Neuronal stem cell (in vitro differentiated cells): ENCODE data around the gene IL32.

ENCODE experiments used
- DNase-seq: peaks from one replicate; pipeline ENCODE4 v3.0.0-alpha.2; 2013; ENCODE audit warnings: low spot score
- H2AFZ ChIP-seq: one replicate; pipeline ENCODE4 v1.6.1; 2013; ENCODE audit warnings: mild to moderate bottlenecking, low read length, inconsistent platforms
- H2AK5ac ChIP-seq: 2 replicates; pipeline ENCODE4 v1.6.1; 2013; ENCODE audit warnings: low read depth, mild to moderate bottlenecking, inconsistent platforms, low read length, moderate library complexity, mixed read lengths
- H2BK120ac ChIP-seq: 2 replicates; pipeline ENCODE4 v1.6.1; 2013; ENCODE audit warnings: low read depth, mild to moderate bottlenecking, inconsistent platforms, low read length, moderate library complexity, mixed read lengths
- H2BK12ac ChIP-seq: one replicate; pipeline ENCODE4 v1.6.1; 2013; ENCODE audit warnings: low read length, inconsistent platforms
- H2BK15ac ChIP-seq: 2 replicates; pipeline ENCODE4 v1.6.1; 2013; ENCODE audit warnings: mild to moderate bottlenecking, low read length, inconsistent platforms, mixed read lengths
- H2BK5ac ChIP-seq: one replicate; pipeline ENCODE4 v1.6.1; 2013; ENCODE audit warnings: inconsistent platforms, mild to moderate bottlenecking, low read length, moderate library complexity
- H3K14ac ChIP-seq: one replicate; pipeline ENCODE4 v1.6.1; 2013; ENCODE audit warnings: low read length, inconsistent platforms
- H3K18ac ChIP-seq: 2 replicates; pipeline ENCODE4 v1.6.1; 2013; ENCODE audit warnings: low read length, inconsistent platforms
- H3K23ac ChIP-seq: 2 replicates; pipeline ENCODE4 v1.6.1; 2013; ENCODE audit warnings: low read depth, mild to moderate bottlenecking, mixed read lengths, low read length, inconsistent platforms; ENCODE audit not compliant: poor library complexity
- H3K27ac ChIP-seq: replicated peaks from 3 replicates; pipeline ENCODE4 v1.5.1; 2013; ENCODE audit warnings: low read length, inconsistent platforms
- H3K27me3 ChIP-seq, 3 experiments: 2 replicates each; pipeline ENCODE4 v1.6.1; 2013; ENCODE audit warnings: low read length in 3 of 3, mild to moderate bottlenecking in 2 of 3, inconsistent platforms in 1 of 3, low read depth in 1 of 3, mixed read lengths in 1 of 3, moderate library complexity in 1 of 3; ENCODE audit not compliant: control insufficient read depth in 3 of 3, insufficient read depth in 3 of 3
- H3K36me3 ChIP-seq, 2 donors: replicated peaks in 1 of 2; 2 replicates each; pipeline ENCODE4 v1.6.1; 2013; ENCODE audit warnings: low read length in 2 of 2; ENCODE audit not compliant: control insufficient read depth in 2 of 2, insufficient read depth in 2 of 2
- H3K4ac ChIP-seq: 2 replicates; pipeline ENCODE4 v1.6.1; 2013; ENCODE audit warnings: inconsistent platforms, mild to moderate bottlenecking, low read length, moderate library complexity
- H3K4me1 ChIP-seq, 2 donors: 1 replicate in 1 of 2; 2 replicates in 1 of 2; pipeline ENCODE4 v1.6.1; 2013; ENCODE audit warnings: low read length in 2 of 2, low read depth in 1 of 2; ENCODE audit not compliant: control insufficient read depth in 2 of 2, insufficient read depth in 1 of 2
- H3K4me2 ChIP-seq: one replicate; pipeline ENCODE4 v1.6.1; 2013; ENCODE audit warnings: mild to moderate bottlenecking, low read length, inconsistent platforms; ENCODE audit not compliant: insufficient read depth, poor library complexity, severe bottlenecking
- H3K4me3 ChIP-seq, 2 donors: 2 replicates each; pipeline ENCODE4 v1.5.1; 2013; ENCODE audit warnings: low read length in 2 of 2, mild to moderate bottlenecking in 2 of 2, inconsistent platforms in 1 of 2, moderate library complexity in 1 of 2
- H3K79me1 ChIP-seq: one replicate; pipeline ENCODE4 v1.6.1; 2013; ENCODE audit warnings: low read depth, mild to moderate bottlenecking, inconsistent platforms, low read length, moderate library complexity
- H3K9ac ChIP-seq: one replicate; pipeline ENCODE4 v1.6.1; 2013; ENCODE audit warnings: mild to moderate bottlenecking, low read depth, low read length, inconsistent platforms; ENCODE audit not compliant: poor library complexity
- H3K9me3 ChIP-seq, 2 donors: replicated peaks in 1 of 2; 2 replicates each; pipeline versions ENCODE3 to v1.6.1; 2013; ENCODE audit warnings: low read length in 2 of 2, mild to moderate bottlenecking in 2 of 2, inconsistent platforms in 1 of 2, low read depth in 1 of 2, mixed read lengths in 1 of 2, moderate library complexity in 1 of 2; ENCODE audit not compliant: control insufficient read depth in 2 of 2, insufficient read depth in 1 of 2
- H4K8ac ChIP-seq: one replicate; pipeline ENCODE4 v1.6.1; 2013; ENCODE audit warnings: low read depth, mild to moderate bottlenecking, inconsistent platforms, low read length, moderate library complexity
- H4K91ac ChIP-seq: one replicate; pipeline ENCODE4 v1.6.1; 2013; ENCODE audit warnings: low read length, low read depth, mild to moderate bottlenecking, inconsistent platforms; ENCODE audit not compliant: poor library complexity
- WGBS, 2 donors: extraction: QIAGEN DNeasy Blood & Tissue Kit; methylation state at CpG; one replicate each; pipeline ENCODE4 v1.1.7; 2013; ENCODE audit warnings: missing lambda C conversion rate in 2 of 2, mixed read lengths in 1 of 2; ENCODE audit not compliant: insufficient read length in 2 of 2, insufficient replicate concordance in 1 of 2; ENCODE audit errors: extremely low coverage in 2 of 2; 5-methylcytosine and 5-hydroxymethylcytosine counted together

The IL32 gene

GRCh38 chr16:3112881-3113574 is 47.6 kb downstream of the IL32 start:
- H3K36me3 ChIP-seq = peaks cover 20 to 29% of the 10 kb centered on the region in 2 donors
- peaks cover 5 to 9% of the 10 kb centered on the region in 2 donors for H3K4me1 ChIP-seq
- no peak overlapping the region for H3K27ac ChIP-seq
- H3K9me3 ChIP-seq = no peaks in the 10 kb centered on the region
- peak overlapping the region; percentile 98 for H3K9ac ChIP-seq
- H2AK5ac ChIP-seq = peak overlapping the region; percentile 92
- no peak for DNase-seq
- H3K4ac ChIP-seq = no peak overlapping the region
- H3K4me2 ChIP-seq = peak overlapping the region; percentile 90
- H2BK5ac ChIP-seq = no peak overlapping the region
- H2AFZ ChIP-seq = peak overlapping the region; percentile 91
- H3K79me1 ChIP-seq = peaks cover 10% of the 10 kb centered on the region
- no peak overlapping the region for H2BK12ac ChIP-seq
- no peak overlapping the region for H2BK120ac ChIP-seq
- H4K8ac ChIP-seq = peak overlapping the region; percentile 33
- no peaks in the 10 kb centered on the region for H3K27me3 ChIP-seq
- H4K91ac ChIP-seq = no peak overlapping the region
- WGBS, 2 donors = no CpG with 5 or more reads among the region's 19 CpGs
- H3K18ac ChIP-seq = peak overlapping the region; percentile 68
- H2BK15ac ChIP-seq = peak overlapping the region; percentile 41
- no peak overlapping the region for H3K14ac ChIP-seq
- H3K4me3 ChIP-seq = peak overlapping the region; percentile 86 to 91
- peak overlapping the region; percentile 8 for H3K23ac ChIP-seq

- Histone ChIP-seq H3K23ac (no peak overlapping the region), H3K4ac (no peak overlapping the region), H2BK120ac (no peak overlapping the region), H3K14ac (no peak overlapping the region), H3K4me3 (peak overlapping the region in 1 of 2 donors; percentile 86), H3K4me2 (peak overlapping the region; percentile 21), H2AK5ac (no peak overlapping the region), H3K27me3 (no peaks in the 10 kb centered on the region), H3K79me1 (peaks cover 12% of the 10 kb centered on the region), H3K9ac (no peak overlapping the region), H3K18ac (no peak overlapping the region), H3K36me3 (peaks cover 25 to 38% of the 10 kb centered on the region in 2 donors), H2BK12ac (no peak overlapping the region), H2BK15ac (no peak overlapping the region), H3K4me1 (peaks cover 5 to 9% of the 10 kb centered on the region in 2 donors), H4K91ac (no peak overlapping the region), H2BK5ac (no peak overlapping the region), H3K27ac (no peak overlapping the region), H2AFZ (no peak overlapping the region), H4K8ac (no peak overlapping the region), H3K9me3 (no peaks in the 10 kb centered on the region)
- WGBS, 2 donors = no CpG with 5 or more reads among the region's 17 CpGs
- DNase-seq = no peak
Observed at GRCh38 chr16:3113765-3114479, 48.5 kb downstream of the IL32 start.

DNA sequence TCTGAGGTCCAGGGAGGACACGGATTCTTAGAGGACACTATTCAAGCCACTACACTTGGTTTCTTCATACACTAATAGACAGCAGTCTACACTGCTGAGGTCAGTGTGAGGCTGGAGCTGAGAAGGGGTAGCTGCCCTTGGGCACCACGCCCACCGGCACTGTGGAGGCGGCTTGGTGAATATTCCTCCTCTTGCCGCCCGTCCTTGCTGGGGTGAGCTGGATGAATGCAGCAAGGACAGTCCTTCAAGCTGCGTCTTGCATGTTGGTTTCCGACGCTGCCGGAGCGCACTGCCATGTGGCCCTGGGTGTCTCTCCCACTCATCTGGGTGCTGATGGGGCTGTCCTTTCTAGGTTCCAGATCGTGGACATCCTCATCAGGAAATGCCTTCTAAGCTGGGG is 49.6 kb downstream of the IL32 start:
- Histone ChIP-seq H3K4me2 (no peak overlapping the region), H4K91ac (no peak overlapping the region), H3K27ac (no peak overlapping the region)

GRCh38 chr16:3115561-3115960 is 50.1 kb downstream of the IL32 start:
- H3K9ac ChIP-seq = no peak overlapping the region
- H2AFZ ChIP-seq = no peak overlapping the region
- peaks cover 12% of the 10 kb centered on the region for H3K79me1 ChIP-seq
- H3K14ac ChIP-seq = no peak overlapping the region
- no peak overlapping the region for H4K8ac ChIP-seq
- no peak overlapping the region for H3K4me3 ChIP-seq
- H3K9me3 ChIP-seq = no peaks in the 10 kb centered on the region
- H3K36me3 ChIP-seq = peaks cover 32 to 54% of the 10 kb centered on the region in 2 donors
- no peak overlapping the region for H3K4me2 ChIP-seq
- H2BK15ac ChIP-seq = no peak overlapping the region
- H3K27ac ChIP-seq = no peak overlapping the region
- no CpG with 5 or more reads among the region's 14 CpGs for WGBS, 2 donors
- no peak overlapping the region for H4K91ac ChIP-seq
- peak overlapping the region; percentile 52 for H3K23ac ChIP-seq
- peaks cover 5 to 9% of the 10 kb centered on the region in 2 donors for H3K4me1 ChIP-seq
- H2BK12ac ChIP-seq = no peak overlapping the region
- no peak overlapping the region for H3K18ac ChIP-seq
- H2AK5ac ChIP-seq = no peak overlapping the region
- H2BK120ac ChIP-seq = no peak overlapping the region
- no peaks in the 10 kb centered on the region for H3K27me3 ChIP-seq
- H2BK5ac ChIP-seq = peak overlapping the region; percentile 55
- no peak overlapping the region for H3K4ac ChIP-seq
- DNase-seq = no peak

More for the DNA sequence above, 49.6 kb downstream of the IL32 start:
- Histone ChIP-seq H2AFZ (no peak overlapping the region), H4K8ac (peak overlapping the region; percentile 70), H3K4me1 (peaks cover 5 to 9% of the 10 kb centered on the region in 2 donors), H3K23ac (no peak overlapping the region), H3K4me3 (peak overlapping the region in 1 of 2 donors; percentile 30), H3K18ac (no peak overlapping the region), H3K14ac (no peak overlapping the region), H2BK15ac (no peak overlapping the region), H3K9me3 (no peaks in the 10 kb centered on the region), H3K27me3 (no peaks in the 10 kb centered on the region), H2BK120ac (no peak overlapping the region), H3K9ac (no peak overlapping the region), H3K36me3 (peaks cover 30 to 49% of the 10 kb centered on the region in 2 donors), H2AK5ac (no peak overlapping the region), H3K4ac (no peak overlapping the region), H2BK5ac (peak overlapping the region; percentile 55), H2BK12ac (no peak overlapping the region), H3K79me1 (peaks cover 12% of the 10 kb centered on the region)
- no CpG with 5 or more reads among the region's 12 CpGs for WGBS, 2 donors
- DNase-seq = no peak
